Kidney glomerular epithelial cell (primary cell): Measurements from ENCODE around the gene YPEL1.
"Not testable (repeated sequence)": the region's sequence is repeated elsewhere in the genome, so short reads cannot be mapped to it uniquely, and the experiment has no call there.

Experiments used
- DNase-seq: peaks from one replicate; lab custom pipeline; 2025; lab: John Stamatoyannopoulos, UW

The YPEL1 gene

GRCh38 chr22:21721195-21721852, 14.3 kb downstream of the YPEL1 start:
- DNase-seq: not testable (repeated sequence)

GRCh38 chr22:21720191-21720859, 15.3 kb downstream of the YPEL1 start:
- DNase-seq: not testable (repeated sequence)

- no peak for DNase-seq
Measured at GRCh38 chr22:21719024-21719423, 16.6 kb downstream of the YPEL1 start.

GRCh38 chr22:21718499-21718898, 17.1 kb downstream of the YPEL1 start:
- DNase-seq: peak; percentile 24

GRCh38 chr22:21716395-21717122, 19.0 kb downstream of the YPEL1 start:
- DNase-seq: not testable (repeated sequence)

GRCh38 chr22:21714786-21715185, 20.8 kb downstream of the YPEL1 start:
- no peak for DNase-seq

- DNase-seq: no peak
Measured at GRCh38 chr22:21714059-21714770, 21.4 kb downstream of the YPEL1 start.

GRCh38 chr22:21713428-21714058, 22.1 kb downstream of the YPEL1 start:
- no peak for DNase-seq

GRCh38 chr22:21712751-21713427, 22.7 kb downstream of the YPEL1 start:
- DNase-seq: peak; percentile 75

- no peak for DNase-seq
Measured at GRCh38 chr22:21711851-21712250, 23.7 kb downstream of the YPEL1 start.

GRCh38 chr22:21710156-21710555, 25.4 kb downstream of the YPEL1 start:
- no peak for DNase-seq

- no peak for DNase-seq
Measured at GRCh38 chr22:21709688-21710087, 25.9 kb downstream of the YPEL1 start.

- no peak for DNase-seq
Measured at GRCh38 chr22:21708960-21709359, 26.6 kb downstream of the YPEL1 start.

- DNase-seq: no peak
Measured at GRCh38 chr22:21707677-21708076, 27.9 kb downstream of the YPEL1 start.

- DNase-seq: no peak
Measured at GRCh38 chr22:21703684-21704316, 31.8 kb downstream of the YPEL1 start.

GRCh38 chr22:21702700-21703683, 32.6 kb downstream of the YPEL1 start:
- no peak for DNase-seq

GRCh38 chr22:21702094-21702493, 33.5 kb downstream of the YPEL1 start:
- DNase-seq: no peak

- DNase-seq: no peak
Measured at GRCh38 chr22:21701384-21701971, 34.1 kb downstream of the YPEL1 start.

GRCh38 chr22:21700822-21701221, 34.8 kb downstream of the YPEL1 start:
- no peak for DNase-seq
